ENCODE data around the gene TSC2.

TSC2 gene

DNA sequence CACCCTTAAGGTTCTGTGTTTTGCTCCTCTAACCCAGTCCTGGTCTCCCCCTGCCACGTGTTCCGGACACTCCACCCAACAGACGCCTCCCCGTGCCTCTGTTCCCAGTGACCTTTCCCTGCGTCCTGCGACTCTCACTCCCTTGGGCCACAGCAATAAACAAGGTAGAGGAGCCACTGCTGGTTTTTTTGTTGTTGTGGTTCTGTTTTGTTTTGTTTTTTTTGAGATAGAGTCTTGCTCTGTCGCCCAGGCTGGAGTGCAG is 31.9 kb upstream of the TSC2 start:
- TF ChIP-seq, protein P1, sequence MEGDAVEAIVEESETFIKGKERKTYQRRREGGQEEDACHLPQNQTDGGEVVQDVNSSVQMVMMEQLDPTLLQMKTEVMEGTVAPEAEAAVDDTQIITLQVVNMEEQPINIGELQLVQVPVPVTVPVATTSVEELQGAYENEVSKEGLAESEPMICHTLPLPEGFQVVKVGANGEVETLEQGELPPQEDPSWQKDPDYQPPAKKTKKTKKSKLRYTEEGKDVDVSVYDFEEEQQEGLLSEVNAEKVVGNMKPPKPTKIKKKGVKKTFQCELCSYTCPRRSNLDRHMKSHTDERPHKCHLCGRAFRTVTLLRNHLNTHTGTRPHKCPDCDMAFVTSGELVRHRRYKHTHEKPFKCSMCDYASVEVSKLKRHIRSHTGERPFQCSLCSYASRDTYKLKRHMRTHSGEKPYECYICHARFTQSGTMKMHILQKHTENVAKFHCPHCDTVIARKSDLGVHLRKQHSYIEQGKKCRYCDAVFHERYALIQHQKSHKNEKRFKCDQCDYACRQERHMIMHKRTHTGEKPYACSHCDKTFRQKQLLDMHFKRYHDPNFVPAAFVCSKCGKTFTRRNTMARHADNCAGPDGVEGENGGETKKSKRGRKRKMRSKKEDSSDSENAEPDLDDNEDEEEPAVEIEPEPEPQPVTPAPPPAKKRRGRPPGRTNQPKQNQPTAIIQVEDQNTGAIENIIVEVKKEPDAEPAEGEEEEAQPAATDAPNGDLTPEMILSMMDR (IDR thresholded peaks at IDR 0.05): no peak

DNA sequence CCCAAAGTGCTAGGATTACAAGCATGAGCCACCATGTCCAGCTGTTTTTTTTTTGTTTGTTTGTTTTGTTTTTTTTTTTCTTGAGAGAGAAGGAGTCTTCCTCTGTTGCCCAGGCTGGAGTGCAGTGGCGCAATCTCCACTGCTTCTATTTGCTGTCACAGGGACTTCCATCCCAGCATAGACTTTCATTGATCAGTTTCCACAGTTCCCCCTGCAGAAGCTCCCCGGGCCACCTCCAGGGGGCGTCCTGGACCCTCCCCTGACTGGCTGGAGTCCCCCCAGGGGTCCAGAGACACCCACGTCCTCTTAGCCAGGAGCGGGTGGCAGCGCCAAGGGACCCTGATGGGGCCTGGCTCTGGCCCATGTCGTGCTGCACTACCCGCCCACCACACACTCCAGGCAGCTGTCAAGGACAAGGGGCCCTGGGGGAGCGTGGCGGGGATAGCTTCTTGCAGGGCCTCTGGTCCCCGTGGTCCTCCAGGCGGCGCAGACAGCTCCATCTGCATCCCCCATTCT is 31.3 kb upstream of the TSC2 start:
- TF ChIP-seq, protein P1 (IDR thresholded peaks at IDR 0.05): peak; percentile 49

DNA sequence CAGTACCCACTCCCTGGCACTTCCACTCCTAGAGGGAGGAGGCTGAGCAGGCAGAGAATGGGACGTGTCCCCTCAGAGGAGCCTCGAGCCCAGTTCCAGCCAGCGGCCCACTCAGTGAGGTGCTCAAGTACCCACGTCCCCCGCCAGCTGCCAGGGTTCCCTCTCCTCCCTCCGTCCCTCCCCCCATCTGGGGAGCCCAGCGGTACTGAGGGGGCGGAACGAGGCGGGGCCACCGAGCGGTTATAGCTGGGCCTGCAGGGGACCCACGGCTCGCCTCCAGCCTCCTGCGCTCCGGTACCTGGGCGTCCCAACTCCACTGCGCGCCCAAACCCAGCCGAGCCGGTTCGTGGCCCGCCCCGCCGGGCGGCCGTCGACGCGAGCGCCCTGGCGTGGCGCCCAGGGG is 28.3 kb upstream of the TSC2 start, which contains the start of gene NPW:
TSS of gene NPW (plus strand) at position 268 of the 403 bp plus-strand sequence.
- TF ChIP-seq, protein P1 (IDR thresholded peaks at IDR 0.05): no peak

DNA sequence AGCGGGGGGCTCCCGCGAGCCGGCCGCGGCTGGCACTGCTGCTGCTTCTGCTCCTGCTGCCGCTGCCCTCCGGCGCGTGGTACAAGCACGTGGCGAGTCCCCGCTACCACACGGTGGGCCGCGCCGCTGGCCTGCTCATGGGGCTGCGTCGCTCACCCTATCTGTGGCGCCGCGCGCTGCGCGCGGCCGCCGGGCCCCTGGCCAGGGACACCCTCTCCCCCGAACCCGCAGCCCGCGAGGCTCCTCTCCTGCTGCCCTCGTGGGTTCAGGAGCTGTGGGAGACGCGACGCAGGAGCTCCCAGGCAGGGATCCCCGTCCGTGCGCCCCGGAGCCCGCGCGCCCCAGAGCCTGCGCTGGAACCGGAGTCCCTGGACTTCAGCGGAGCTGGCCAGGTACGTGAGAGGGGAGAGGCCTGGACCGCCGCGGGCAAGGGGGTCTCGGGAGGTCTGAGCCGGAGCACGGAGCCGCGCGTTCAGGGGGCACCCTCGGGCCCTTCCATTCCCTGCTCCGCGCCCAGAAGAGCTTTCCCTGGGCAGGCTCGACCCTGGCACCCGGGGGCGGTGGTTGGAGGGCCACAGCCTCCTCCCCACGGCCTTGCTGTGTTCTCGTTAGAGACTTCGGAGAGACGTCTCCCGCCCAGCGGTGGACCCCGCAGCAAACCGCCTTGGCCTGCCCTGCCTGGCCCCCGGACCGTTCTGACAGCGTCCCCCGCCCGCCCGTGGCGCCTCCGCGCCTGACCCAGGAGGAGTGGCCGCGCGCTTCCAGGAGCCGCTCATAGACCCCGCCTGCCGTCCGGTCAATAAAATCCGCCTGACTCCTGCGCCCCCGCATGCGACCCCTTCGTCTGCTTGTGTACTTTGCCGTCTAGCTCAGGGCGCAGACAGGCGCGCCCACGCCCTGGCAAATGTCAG is 27.6 kb upstream of the TSC2 start:
- TF ChIP-seq, protein P1 (IDR thresholded peaks at IDR 0.05): no peak

DNA sequence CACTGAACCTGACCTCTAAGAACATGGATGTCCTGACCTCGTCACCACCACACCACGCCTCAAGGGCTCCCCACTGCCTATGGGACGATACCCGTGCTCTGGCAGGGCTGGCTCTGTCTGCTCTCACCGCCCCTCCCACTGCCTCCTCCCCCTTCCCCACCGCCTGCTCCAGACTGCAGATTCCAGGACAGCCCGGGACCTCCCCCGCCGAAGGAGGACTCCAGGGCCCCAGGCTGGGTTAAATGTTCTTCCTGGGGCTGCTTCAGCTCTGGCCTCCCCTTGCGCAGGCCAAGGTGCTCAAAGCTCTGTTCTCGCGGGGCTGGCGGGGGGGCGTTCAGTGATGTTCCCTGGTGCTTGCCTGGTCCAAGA is 25.1 kb upstream of the TSC2 start:
- TF ChIP-seq, protein P1 (IDR thresholded peaks at IDR 0.05): no peak

DNA sequence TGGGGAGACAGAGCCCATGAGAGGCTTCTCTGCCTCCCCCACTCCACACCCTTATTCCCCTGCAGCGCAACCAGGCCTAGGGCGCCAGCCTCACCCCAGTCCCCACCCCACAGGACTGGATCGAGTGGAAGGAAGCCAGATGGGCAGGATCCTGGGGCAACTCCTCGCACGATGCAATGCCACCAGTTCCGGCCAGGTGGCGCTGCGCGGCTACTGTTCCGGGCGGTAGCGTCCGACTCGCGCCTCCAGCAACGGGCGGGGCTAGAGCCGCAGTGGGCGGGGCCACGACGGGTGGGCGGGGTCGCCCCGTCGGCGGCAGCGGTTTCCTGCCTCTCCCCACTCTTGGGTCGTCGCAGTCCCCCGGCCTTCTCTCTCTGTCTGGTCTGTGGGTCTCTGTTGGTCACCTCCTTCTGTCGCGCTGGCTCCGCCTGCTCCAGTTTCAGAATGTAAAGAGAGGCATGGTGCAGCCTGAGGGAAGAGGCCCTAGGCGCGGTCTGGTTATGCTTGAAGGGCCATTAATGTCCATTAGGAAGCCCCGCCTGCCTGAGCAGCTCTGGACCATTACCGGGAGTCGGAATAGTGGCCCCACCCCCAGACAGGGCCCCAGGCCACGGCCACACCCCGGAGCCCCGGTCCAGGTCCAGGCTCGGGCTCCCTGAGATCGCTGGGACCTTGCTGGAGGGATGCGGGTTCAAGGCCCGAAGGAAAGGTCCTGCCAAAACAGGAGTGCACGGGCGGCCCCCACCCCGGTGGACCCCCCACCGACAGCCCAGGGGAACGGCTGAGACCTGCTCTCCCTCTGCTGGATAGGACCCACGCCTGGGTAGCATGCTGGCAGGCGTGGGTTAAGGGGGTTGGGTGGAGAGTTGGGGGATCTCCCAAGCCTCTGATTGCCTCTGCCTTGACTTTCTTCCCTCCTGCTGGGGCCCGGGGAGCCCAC is 24.4 kb upstream of the TSC2 start:
- TF ChIP-seq, protein P1 (IDR thresholded peaks at IDR 0.05): peak; percentile 93

DNA sequence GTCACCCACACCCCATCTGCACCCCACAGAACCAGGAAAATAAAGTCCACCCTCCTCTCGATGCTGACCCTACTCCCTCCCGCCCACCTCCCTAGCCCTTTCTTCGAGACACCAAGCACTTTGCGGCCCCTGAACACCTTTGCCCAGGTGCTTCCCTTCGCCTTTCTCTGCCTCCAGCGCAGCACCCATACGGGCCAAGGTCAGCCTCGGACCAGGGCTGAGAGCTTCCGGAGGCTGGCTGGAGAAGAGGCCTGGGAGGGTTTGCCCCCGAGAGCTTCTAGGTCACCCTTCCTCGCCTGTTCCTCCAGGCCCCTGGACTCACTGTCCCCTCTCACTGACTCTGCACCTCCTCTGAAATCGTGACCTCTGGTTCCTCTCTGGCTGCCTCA is 23.8 kb upstream of the TSC2 start:
- TF ChIP-seq, protein P1 (IDR thresholded peaks at IDR 0.05): no peak

Measured in LNCAP (cell line).